IMR-90 (cell line): ENCODE data around the gene TAGAP.

Experiments
- BHLHE40 ChIP-seq: fragments of 150-350 bp; IDR thresholded peaks from 2 replicates; pipeline ENCODE4 v1.6.1; 2016; ENCODE audit warnings: mild to moderate bottlenecking, low read depth, low read length
- CTCF ChIP-seq: conservative IDR thresholded peaks from 2 replicates; pipeline ENCODE4 v1.5.1; 2012; ENCODE audit warnings: mild to moderate bottlenecking, low read depth, low read length, improper control_type of control experiment
- ELK1 ChIP-seq: fragments of 150-350 bp; IDR thresholded peaks from 2 replicates; pipeline ENCODE4 v1.6.1; 2016; ENCODE audit warnings: low read depth, mild to moderate bottlenecking, low read length, moderate library complexity, borderline replicate concordance
- FOS ChIP-seq: fragments of 150-350 bp; IDR thresholded peaks from 2 replicates; pipeline ENCODE4 v1.6.1; 2016; ENCODE audit warnings: low read depth, low read length
- MAZ ChIP-seq: IDR thresholded peaks from 2 replicates; pipeline ENCODE4 v1.6.1; 2012; ENCODE audit warnings: low read depth, mild to moderate bottlenecking, low read length, improper control_type of control experiment, moderate library complexity, borderline replicate concordance
- POLR2A ChIP-seq: IDR thresholded peaks from 2 replicates; pipeline ENCODE4 v1.6.1; 2012; ENCODE audit warnings: mild to moderate bottlenecking, low read depth, low read length
- SMC3 ChIP-seq: fragments of 150-350 bp; IDR thresholded peaks from 2 replicates; pipeline ENCODE4 v1.6.1; 2016; ENCODE audit warnings: low read depth, mild to moderate bottlenecking, antibody characterized with exemption, low read length, moderate library complexity

GRCh38 chr6:159067334-159067733 is 22.5 kb upstream of the TAGAP start:
- TF ChIP-seq CTCF = no peak
- TF ChIP-seq POLR2A = no peak
- TF ChIP-seq MAZ = no peak
- no peak for TF ChIP-seq SMC3
- TF ChIP-seq ELK1 = no peak
- TF ChIP-seq FOS = no peak
- no peak for TF ChIP-seq BHLHE40
